NCI-H345 treated with DMSO at 0.1 percent for 48 hours (cell line): Measurements from ENCODE around the gene EXOSC5.
"Not testable (repeated sequence)": the region's sequence is repeated elsewhere in the genome, so short reads cannot be mapped to it uniquely, and the experiment has no call there.

Experiments used
- DNase-seq: peaks from one replicate; lab custom pipeline; 2025; ENCODE audit not compliant: unreplicated experiment; lab: John Stamatoyannopoulos, UW

The EXOSC5 gene

DNA sequence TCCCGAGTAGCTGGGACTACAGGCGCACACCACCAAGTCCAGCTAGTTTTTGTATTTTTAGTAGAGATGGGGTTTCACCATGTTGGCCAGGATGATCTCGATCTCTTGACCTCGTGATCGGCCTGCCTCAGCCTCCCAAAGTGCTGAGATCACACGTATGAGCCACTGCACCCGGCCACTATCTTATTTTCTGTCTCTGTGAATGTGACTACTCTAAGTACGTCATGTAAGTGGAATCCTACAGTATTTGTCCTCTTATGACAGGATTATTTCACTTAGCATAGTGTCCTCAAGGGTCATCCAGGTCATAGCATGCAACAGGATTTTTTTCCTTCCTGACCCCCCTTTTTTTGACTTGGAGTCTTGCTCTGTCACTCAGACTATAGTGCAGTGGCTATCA is 25.6 kb downstream of the EXOSC5 start:
- DNase-seq = no peak

- not testable (repeated sequence) for DNase-seq
Observed at GRCh38 chr19:41371119-41371518, 26.0 kb downstream of the EXOSC5 start.

- DNase-seq = no peak
Observed at GRCh38 chr19:41369769-41370168, 27.4 kb downstream of the EXOSC5 start.

DNA sequence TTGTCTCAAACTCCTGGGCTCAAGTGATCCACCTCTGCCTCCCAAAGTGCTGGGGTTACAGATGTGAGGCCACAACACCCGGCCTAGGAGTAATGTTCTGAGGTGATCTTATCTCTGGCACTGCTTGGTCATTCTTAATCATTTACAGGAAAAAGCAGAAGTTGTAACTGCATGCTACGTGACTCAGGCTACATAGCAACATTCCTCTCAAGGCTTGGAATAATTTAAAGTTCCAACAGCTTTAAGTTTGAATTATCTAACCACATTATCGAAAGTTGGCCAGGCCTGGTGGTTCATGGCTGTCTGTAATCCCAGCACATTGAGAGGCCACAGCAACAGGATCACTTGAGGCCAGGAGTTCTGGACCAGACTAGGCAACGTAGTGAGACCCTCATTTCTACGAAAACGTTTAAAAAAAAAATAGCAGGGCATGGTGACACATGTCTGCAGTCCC is 29.3 kb downstream of the EXOSC5 start:
- no peak for DNase-seq

GRCh38 chr19:41366089-41366488 is 31.1 kb downstream of the EXOSC5 start:
- no peak for DNase-seq

GRCh38 chr19:41364524-41365391 is 32.4 kb downstream of the EXOSC5 start:
- no peak for DNase-seq

DNA sequence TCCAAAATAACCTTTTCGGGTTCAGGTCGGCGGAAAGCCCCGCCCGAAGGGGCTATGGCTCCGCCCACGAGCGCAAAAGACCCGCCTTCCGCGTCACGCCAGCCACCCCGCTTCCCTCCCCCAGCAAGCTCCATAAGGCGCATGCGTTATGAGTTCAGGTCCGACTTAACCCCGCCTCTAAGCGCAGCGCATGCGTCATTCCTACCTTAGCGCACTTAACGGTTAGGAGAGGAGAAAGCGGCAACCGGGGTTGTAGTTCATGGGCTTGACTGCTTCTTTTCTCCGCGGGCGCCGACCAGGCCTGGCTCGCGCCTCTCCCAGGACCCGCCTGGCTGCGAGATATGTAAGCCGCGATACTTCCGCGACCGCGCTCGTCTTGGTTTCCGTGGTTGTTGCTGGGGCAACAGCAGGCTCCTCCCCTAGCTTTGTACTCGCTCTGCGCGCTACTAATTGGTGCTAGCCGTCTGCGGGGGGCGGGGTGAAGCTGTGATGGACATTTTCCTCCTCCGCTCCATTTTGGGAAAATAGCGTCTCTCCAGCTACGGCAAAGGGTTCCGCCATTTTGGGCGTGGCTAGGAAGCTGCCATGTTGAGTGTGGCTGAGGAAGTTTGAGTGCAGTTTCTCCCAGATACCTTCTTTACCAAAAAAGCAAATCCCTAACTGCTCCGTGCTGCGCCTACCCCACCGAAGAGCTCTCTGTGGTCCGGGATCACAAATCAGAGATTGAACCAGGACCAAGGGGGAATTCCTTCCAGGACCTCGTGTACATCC is 33.2 kb downstream of the EXOSC5 start, which contains the start of gene B9D2:
Gene B9D2, minus strand, starts transcription at position 397 of the 771 bp plus-strand sequence. CDS start 630 bp downstream, outside the sequence.
- peak; percentile 92 for DNase-seq

- DNase-seq = no peak
Observed at GRCh38 chr19:41363371-41363752, 33.8 kb downstream of the EXOSC5 start.

DNA sequence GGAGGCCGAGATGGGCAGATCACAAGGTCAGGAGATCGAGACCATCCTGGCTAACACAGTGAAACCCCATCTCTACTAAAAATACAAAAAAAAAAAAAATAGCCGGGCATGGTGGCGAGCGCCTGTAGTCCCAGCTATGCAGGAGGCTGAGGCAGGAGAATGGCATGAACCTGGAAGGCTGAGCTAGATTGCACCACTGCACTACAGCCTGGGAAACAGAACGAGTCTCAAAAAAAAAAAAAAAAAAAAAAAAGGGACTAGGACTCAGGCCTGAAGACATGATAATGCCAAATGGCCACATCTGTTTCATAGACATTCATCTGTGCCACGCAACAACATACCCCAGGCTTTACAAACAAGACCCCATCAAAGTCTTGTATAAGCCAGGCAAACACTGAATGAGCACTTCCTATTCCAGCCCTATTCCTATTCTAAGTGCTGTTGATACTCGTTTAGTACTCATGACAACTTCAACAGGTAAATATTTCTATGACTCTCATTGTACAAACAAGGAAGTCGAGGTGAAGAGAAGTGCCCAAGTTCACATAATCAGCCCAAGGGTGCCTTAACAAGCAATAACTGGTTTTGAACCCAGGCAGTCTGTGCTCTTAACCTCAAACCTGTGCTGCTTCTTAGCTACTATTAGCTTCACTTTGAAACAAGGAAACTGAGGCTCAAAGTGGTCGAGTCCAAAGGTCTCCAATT is 34.9 kb downstream of the EXOSC5 start:
- DNase-seq = no peak

GRCh38 chr19:41359741-41360140 is 37.4 kb downstream of the EXOSC5 start:
- no peak for DNase-seq

- no peak for DNase-seq
Observed at GRCh38 chr19:41357746-41358145, 39.4 kb downstream of the EXOSC5 start.

- no peak for DNase-seq
Observed at GRCh38 chr19:41356984-41357739, 40.0 kb downstream of the EXOSC5 start.

- DNase-seq = no peak
Observed at GRCh38 chr19:41355802-41356201, 41.4 kb downstream of the EXOSC5 start.

GRCh38 chr19:41355035-41355434 is 42.1 kb downstream of the EXOSC5 start:
- DNase-seq = no peak

DNA sequence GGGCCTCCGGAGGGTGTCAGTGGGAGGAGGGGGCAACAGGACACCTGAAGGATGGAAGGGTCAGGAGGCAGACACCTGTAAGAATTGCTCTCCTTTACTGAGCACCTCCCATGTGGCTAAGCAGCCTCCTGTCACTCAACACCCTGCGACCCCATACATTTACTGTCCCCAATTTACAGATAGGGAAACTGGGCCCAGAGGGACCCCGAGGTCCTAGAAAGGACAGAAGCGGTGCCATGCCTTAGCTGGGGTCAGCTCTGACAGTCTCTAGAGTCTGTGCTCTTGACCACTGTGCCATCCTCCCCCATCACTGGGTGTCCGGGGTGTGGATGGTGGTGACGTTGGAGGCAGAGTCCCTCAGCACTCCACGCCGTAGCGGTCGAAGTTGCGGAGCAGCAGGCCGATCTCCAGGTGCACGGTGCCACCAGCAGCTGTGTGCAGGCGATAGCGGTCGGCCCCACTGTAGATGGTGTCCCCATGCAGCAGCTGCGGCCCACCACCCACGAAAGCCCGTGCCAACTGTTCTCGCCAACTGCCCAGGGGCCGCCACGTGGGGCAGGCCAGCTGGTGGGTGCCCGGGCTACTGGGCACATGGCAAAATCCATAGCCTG is 42.7 kb downstream of the EXOSC5 start:
- DNase-seq = no peak

DNA sequence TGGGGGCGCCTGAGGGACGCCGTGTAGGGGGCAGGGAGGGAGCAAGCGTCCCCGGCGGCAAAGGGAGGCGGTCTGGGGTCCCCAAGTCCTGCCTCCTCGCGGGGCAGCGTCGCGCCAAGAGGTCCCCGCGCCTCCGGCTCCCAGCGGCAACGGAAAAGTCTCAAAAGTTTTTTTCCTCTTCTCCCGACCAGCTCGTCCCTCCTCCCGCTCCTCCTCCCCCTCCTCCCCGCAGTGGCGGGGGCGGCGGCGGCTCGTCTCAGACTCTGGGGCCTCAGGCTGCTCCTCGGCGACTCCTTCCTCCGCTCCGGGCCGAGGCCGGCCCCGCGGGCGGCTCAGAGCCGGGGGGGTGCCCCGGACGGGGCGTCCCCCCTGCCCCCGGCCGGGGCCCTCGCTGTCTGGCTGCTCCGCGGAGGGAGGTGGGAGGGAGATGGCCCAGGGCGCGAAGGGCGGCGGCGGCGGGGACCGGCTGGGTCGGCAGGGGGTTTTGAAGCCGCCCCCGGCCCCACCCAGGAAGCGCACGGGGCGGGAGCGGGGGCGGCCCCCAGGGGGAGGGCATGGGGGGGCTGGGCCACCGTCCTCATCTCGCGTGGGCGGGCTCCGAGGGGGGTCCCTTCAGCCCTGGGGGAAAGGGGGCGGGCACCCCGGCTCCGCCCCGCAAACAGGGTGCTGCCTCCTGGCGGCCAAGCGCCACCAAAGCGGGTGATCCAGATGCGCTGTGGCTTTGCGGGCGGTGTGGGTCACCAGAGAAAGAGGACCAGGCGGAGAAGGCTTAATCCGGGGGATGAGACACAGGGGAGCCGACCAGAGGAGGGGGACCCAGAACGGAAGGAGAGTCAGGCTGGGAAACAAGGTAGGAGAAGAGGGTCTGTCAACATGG is 43.5 kb downstream of the EXOSC5 start, which contains the start of gene TGFB1:
Gene TGFB1, minus strand, starts transcription at position 457 of the 877 bp plus-strand sequence. CDS start 878 bp downstream, outside the sequence.
- no peak for DNase-seq

DNA sequence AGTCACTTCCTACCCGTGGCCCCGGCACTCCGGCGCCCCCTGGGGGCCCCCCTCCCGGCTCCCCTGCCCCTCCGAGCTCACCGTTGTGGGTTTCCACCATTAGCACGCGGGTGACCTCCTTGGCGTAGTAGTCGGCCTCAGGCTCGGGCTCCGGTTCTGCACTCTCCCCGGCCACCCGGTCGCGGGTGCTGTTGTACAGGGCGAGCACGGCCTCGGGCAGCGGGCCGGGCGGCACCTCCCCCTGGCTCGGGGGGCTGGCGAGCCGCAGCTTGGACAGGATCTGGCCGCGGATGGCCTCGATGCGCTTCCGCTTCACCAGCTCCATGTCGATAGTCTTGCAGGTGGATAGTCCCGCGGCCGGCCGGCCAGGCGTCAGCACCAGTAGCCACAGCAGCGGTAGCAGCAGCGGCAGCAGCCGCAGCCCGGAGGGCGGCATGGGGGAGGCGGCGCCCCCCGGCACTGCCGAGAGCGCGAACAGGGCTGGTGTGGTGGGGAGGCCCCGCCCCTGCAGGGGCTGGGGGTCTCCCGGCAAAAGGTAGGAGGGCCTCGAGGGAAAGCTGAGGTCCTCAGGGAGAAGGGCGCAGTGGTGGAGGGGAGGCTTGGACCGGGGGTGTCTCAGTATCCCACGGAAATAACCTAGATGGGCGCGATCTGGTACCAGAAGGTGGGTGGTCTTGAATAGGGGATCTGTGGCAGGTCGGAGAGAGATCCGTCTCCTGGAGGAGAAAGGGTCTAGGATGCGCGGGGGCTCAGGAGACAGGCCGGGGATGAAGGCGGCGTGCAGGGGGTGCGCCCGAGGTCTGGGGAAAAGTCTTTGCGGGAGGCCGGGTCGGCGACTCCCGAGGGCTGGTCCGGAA is 44.3 kb downstream of the EXOSC5 start:
- no peak for DNase-seq

- no peak for DNase-seq
Observed at GRCh38 chr19:41352279-41352608, 44.9 kb downstream of the EXOSC5 start.
